Measurements from ENCODE around the gene PCDH19.

Gene PCDH19

DNA sequence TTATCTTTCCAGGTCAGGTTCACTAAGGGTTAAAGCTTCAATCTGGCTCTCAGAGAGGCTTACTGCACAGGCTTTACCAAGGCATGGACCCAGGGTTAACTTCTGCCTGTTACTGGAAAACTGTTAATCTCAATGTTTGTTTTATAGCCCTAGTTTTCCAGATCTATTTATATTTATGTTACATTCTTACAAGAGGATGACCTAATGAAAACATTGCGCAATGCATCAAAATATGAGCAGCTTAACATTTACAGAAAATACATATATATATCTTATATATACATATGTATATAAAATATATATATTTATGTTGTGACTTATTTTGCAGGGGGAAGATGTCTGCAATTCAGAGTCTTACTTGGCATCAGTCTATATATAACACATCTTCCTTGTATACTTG is 112.3 kb downstream of the PCDH19 start:
- Histone ChIP-seq H3K9me3 (ENCODE audit: insufficient read depth, low read length) (no peaks in the 10 kb centered on the region), H3K4me2 (ENCODE audit: low read depth, low read length, poor library complexity, severe bottlenecking) (no peak overlapping the region), H3K36me3 (ENCODE audit: low read length) (no peaks in the 10 kb centered on the region), H3K79me2 (ENCODE audit: insufficient read depth, low read length) (no peaks in the 10 kb centered on the region), H3K27me3 (ENCODE audit: low read length) (no peaks in the 10 kb centered on the region), H3F3A (ENCODE audit: insufficient read depth) (no peaks in the 10 kb centered on the region), H4K20me1 (ENCODE audit: low read depth, low read length) (no peaks in the 10 kb centered on the region), H3K27ac (ENCODE audit: low read depth, low read length) (no peak overlapping the region), H3K9ac (ENCODE audit: low read length) (no peak overlapping the region), H3K9me2 (replicated peaks; ENCODE audit: insufficient read depth, low read length) (no peaks in the 10 kb centered on the region), H3K4me3 (ENCODE audit: insufficient read depth, low read length, poor library complexity, severe bottlenecking) (no peak overlapping the region), H2AFZ (ENCODE audit: low read depth, low read length, severe bottlenecking) (no peak overlapping the region)
- TF ChIP-seq CTCF (IDR thresholded peaks at IDR 0.05; ENCODE audit: insufficient read depth, low read length, poor library complexity, severe bottlenecking) (no peak), EZH2phosphoT487 (conservative IDR thresholded peaks at IDR 0.05; ENCODE audit: low read length) (no peak)

DNA sequence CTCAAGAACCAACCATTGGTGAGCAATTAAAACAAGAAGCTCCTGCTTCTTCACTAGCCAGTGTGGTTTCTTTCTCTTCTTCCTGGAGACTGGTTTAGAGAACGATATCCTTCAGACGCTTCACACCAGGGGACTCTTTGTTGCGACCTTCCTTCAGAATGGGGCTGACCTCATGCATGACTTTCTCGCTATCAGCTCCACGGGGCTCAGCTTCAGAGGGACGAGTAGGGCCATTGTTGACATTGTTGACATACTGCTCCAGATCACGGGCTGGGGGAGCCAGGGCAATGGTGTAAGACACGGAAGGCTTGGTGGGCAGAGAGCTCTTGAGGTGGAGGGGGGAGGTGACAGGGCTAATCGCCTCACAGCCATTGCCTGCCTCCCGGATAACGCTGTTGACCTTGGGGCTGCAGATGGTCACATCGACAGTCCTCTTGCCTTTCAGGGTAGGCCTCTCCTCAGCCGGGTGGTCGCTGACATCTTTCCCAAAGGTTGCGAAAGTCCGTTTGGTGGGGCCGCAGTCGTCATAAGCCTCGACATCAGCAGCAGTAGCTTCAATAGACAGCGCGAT is 113.8 kb downstream of the PCDH19 start:
- Histone ChIP-seq H3K9me3 (ENCODE audit: insufficient read depth, low read length) (no peaks in the 10 kb centered on the region), H3K79me2 (ENCODE audit: insufficient read depth, low read length) (no peaks in the 10 kb centered on the region), H3F3A (ENCODE audit: insufficient read depth) (no peaks in the 10 kb centered on the region), H3K27me3 (ENCODE audit: low read length) (no peaks in the 10 kb centered on the region), H3K4me3 (ENCODE audit: insufficient read depth, low read length, poor library complexity, severe bottlenecking) (no peak overlapping the region), H3K36me3 (ENCODE audit: low read length) (no peaks in the 10 kb centered on the region), H4K20me1 (ENCODE audit: low read depth, low read length) (no peaks in the 10 kb centered on the region), H3K9me2 (replicated peaks; ENCODE audit: insufficient read depth, low read length) (no peaks in the 10 kb centered on the region), H3K4me2 (ENCODE audit: low read depth, low read length, poor library complexity, severe bottlenecking) (no peak overlapping the region), H2AFZ (ENCODE audit: low read depth, low read length, severe bottlenecking) (no peak overlapping the region), H3K9ac (ENCODE audit: low read length) (no peak overlapping the region), H3K27ac (ENCODE audit: low read depth, low read length) (no peak overlapping the region)
- no peak for TF ChIP-seq CTCF (IDR thresholded peaks at IDR 0.05; ENCODE audit: insufficient read depth, low read length, poor library complexity, severe bottlenecking)
- no peak for TF ChIP-seq EZH2phosphoT487 (conservative IDR thresholded peaks at IDR 0.05; ENCODE audit: low read length)

- H3K27me3 ChIP-seq (ENCODE audit: low read length), result no peaks in the 10 kb centered on the region
- H3K9me2 ChIP-seq (replicated peaks; ENCODE audit: insufficient read depth, low read length), result no peaks in the 10 kb centered on the region
- no peak overlapping the region for H3K4me3 ChIP-seq (ENCODE audit: insufficient read depth, low read length, poor library complexity, severe bottlenecking)
- no peak overlapping the region for H3K4me2 ChIP-seq (ENCODE audit: low read depth, low read length, poor library complexity, severe bottlenecking)
- H2AFZ ChIP-seq (ENCODE audit: low read depth, low read length, severe bottlenecking), result no peak overlapping the region
- no peak overlapping the region for H3K9ac ChIP-seq (ENCODE audit: low read length)
- H4K20me1 ChIP-seq (ENCODE audit: low read depth, low read length), result no peaks in the 10 kb centered on the region
- H3K79me2 ChIP-seq (ENCODE audit: insufficient read depth, low read length), result no peaks in the 10 kb centered on the region
- no peaks in the 10 kb centered on the region for H3K36me3 ChIP-seq (ENCODE audit: low read length)
- H3K9me3 ChIP-seq (ENCODE audit: insufficient read depth, low read length), result no peaks in the 10 kb centered on the region
- H3K27ac ChIP-seq (ENCODE audit: low read depth, low read length), result no peak overlapping the region
- TF ChIP-seq EZH2phosphoT487 (conservative IDR thresholded peaks at IDR 0.05; ENCODE audit: low read length), result no peak
- TF ChIP-seq CTCF (IDR thresholded peaks at IDR 0.05; ENCODE audit: insufficient read depth, low read length, poor library complexity, severe bottlenecking), result no peak
- H3F3A ChIP-seq (ENCODE audit: insufficient read depth), result no peaks in the 10 kb centered on the region
Observed at GRCh38 chrX:100294965-100295364, 115.1 kb downstream of the PCDH19 start.
